ENCODE measurements around the gene DGKB.

The DGKB gene

DNA sequence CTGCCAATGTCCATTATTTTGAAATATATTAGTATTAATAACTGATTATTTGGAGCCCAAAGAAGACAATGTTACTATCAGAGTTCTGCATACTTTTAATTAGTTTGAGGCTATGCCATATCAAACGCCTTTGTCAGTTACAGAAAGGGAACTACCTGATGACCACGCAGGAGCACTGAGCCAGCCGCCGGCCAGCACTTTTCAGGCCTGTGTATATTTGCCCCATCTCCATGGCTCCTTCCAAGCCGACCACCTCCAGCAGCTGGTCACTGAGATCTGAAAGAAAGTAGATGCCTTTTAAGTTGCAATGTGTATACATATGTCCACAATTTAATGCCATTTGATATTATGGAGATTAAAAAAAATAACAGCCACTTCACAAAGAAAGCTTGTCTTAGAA is 724.7 kb downstream of the DGKB start:
- no peak for DNase-seq (ENCODE audit: extremely low read depth in 1 of 2, low read depth in 1 of 2)

- no peak for DNase-seq (ENCODE audit: extremely low read depth in 1 of 2, low read depth in 1 of 2)
Measured at GRCh38 chr7:14170872-14171271, 731.7 kb downstream of the DGKB start.

DNA sequence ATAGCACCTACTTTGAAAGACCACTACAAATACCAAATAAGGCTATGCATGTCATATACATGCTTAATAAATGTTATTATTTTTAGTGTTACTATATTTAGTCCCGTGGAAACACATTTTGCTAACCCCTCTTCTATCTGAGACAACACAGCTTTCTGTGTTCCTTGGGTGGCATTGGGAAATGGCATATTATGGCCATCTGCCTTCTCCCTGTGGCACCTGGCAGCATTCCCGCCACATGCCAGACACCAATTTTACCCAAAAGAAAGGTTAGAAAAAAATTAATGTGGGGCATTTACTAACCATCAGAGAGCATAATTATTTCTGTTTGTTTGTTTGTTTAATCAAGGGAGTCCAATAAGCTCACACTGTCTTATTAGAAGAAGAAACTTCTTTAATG is 744.4 kb downstream of the DGKB start:
- no peak for DNase-seq (ENCODE audit: extremely low read depth in 1 of 2, low read depth in 1 of 2)

DNA sequence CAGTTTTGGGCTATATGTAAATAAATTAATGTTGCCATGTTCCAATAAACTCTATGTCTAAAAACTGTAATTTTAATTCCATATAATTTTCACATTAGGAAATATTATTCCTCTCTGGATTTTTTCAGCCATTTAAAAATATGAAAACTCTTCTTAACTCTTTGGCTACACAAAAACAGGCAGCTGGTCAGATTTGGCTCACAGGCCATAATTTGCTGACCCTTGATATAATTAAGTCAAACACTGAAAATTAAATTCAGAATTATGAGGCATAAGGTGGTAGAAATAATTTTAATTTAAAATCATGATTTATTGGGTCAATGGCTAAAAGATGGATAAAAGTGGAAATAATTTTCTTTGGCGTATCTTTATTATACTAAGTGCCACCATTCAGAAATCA is 746.1 kb downstream of the DGKB start:
- DNase-seq (ENCODE audit: extremely low read depth in 1 of 2, low read depth in 1 of 2): no peak

- DNase-seq (ENCODE audit: extremely low read depth in 1 of 2, low read depth in 1 of 2): no peak
Measured at GRCh38 chr7:14148974-14149373, 753.6 kb downstream of the DGKB start.

GRCh38 chr7:14147532-14147931 is 755.0 kb downstream of the DGKB start:
- DNase-seq (ENCODE audit: extremely low read depth in 1 of 2, low read depth in 1 of 2): no peak

DNA sequence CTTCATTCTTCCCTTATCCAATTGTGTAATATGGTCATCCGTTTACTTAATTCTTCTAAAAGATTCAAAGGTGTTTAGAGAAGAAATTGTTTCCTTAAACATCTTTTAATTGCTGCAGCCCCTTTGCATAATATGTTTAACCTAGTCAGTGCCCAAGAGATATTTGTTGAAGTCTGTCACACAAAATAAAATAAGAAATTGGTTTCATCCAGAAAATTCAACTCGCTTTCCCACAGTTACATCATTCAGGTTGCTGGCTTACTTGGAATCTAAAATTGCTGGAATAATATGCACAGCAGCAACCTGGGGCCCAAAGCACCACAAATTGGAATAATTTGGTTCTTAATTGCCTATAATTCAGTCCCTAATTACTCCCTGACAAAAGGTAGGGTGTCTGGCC is 758.0 kb downstream of the DGKB start:
- DNase-seq (ENCODE audit: extremely low read depth in 1 of 2, low read depth in 1 of 2): no peak

GRCh38 chr7:14144109-14144508 is 758.4 kb downstream of the DGKB start:
- no peak for DNase-seq (ENCODE audit: extremely low read depth in 1 of 2, low read depth in 1 of 2)

DNA sequence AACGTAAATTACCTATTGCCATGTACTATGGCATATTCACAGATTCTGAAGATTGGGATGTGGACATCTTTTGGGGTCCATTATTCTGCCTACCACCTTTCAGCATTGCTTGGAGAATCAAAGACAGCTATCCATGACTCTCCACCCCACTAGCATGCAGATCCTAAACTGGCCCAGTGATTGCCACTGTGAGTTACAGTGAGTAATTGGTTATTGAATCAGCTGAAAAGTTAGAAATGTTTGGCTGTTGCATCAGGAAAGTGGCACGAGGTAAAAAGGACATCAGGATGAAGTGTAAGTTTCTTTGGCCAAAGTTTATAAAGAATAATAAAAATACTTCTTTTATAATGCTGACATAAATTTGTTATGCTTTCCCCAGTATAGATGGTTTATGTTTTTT is 764.9 kb downstream of the DGKB start:
- DNase-seq (ENCODE audit: extremely low read depth in 1 of 2, low read depth in 1 of 2): no peak

DNA sequence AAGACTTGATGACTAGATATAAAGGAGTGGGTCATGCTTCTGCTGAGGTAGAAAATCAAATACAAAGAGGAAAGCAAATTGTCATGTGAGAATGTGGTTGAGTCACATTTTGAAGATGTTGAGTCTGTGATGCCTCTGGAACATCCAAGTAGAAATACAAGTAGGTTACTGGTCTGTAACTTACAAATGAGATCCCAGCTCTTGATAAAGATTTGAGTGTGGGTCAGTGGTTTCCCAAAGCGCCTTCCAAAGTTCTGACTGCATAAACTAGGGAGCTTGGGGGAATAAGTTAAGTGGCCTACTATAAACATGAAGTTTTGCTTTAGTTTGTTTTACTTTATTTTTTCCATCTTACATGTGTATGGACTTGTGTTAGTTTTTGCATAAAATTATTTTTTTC is 768.8 kb downstream of the DGKB start:
- DNase-seq (ENCODE audit: extremely low read depth in 1 of 2, low read depth in 1 of 2): no peak

GRCh38 chr7:14125998-14126397 is 776.6 kb downstream of the DGKB start:
- DNase-seq (ENCODE audit: extremely low read depth in 1 of 2, low read depth in 1 of 2): no peak

DNA sequence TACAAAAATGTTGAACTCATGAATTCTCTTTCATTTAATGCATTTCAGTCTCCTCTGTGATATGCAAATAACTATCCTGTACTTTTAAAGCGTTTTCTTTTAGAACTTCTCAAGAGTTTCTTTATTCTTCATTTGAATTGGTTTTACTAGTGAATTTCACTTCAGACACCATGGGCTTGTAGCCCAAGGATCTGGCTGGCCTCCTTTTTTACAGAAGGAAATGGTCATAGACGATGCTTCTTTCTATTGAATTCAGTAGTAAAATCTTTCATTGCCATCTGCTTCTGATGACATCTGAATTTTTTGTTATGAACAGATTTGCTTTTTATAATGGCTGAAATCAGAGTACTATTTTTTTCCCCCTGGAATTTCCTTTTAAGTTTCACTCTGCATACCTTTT is 777.8 kb downstream of the DGKB start:
- DNase-seq (ENCODE audit: extremely low read depth in 1 of 2, low read depth in 1 of 2): no peak

GRCh38 chr7:14123923-14124322 is 778.6 kb downstream of the DGKB start:
- no peak for DNase-seq (ENCODE audit: extremely low read depth in 1 of 2, low read depth in 1 of 2)

GRCh38 chr7:14115701-14116100 is 786.9 kb downstream of the DGKB start:
- no peak for DNase-seq (ENCODE audit: extremely low read depth in 1 of 2, low read depth in 1 of 2)

DNA sequence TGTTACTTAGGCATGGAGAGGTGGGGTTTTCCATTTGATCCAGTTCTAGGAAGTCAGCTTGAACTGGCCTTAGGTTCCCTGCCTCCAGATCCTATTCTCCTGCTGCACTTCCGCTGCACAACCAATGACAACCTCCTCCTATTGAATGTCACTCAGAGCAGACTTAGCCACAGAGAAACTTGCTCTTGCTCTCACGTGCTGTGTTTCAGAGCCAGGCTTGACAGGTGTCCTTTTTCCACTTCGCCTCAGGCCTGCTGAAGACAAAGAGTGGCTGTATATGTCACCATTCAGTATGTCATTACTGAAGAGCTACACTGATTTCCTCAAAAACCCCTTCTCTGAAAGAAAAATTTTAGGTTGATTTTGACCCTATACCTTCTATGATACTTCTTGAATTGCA is 797.7 kb downstream of the DGKB start:
- no peak for DNase-seq (ENCODE audit: extremely low read depth in 1 of 2, low read depth in 1 of 2)

DNA sequence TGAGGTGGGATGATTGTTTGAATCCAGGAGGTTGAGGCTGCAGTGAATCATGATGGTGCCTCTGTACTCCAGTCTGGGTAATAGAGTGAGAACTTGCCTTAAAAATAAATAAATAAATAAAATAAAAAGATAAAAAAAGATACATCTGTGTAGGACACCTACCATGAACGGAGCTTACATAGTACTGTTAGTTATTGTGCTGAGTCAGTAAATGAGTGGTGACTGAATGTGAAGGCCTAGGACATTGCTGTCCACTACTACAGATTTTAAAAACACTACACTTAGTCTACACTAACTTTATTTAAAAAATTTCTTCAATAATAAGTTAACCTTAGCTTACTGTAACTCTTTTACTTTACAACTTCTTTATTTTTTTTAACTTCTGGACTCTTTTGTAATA is 806.4 kb downstream of the DGKB start:
- DNase-seq (ENCODE audit: extremely low read depth in 1 of 2, low read depth in 1 of 2): no peak

DNA sequence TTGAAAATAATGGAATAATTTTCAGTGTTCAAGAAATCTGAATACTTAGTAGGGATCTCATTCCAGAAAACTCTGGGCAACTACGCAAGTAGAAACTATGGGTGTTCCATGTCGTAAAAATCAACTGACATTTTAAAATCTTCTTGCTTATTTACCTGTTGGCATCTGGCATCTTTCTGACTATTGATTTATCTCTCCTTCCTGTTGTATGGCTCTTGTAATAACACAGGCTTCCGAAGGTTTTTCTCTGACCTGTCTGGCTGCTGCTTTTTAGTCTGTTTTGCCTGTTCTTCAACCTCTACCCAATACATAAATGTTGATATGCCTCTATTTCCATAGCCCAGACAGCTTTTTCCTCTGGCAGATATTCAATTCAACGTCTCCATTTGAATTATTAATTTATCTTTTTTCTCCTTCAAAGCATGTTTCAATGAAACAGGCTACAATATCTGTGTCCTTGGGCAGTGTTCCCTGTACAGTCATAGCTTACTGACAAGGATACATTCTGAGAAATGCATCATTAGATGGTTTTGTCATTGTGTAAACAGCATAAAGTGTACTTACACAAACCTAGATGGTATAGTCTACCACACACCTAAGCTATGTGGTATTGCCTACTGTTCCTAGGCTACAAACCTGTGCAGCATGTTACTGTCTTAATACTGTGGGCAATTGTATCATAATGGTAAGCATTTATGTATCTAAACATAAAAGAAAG is 807.2 kb downstream of the DGKB start:
- no peak for DNase-seq (ENCODE audit: extremely low read depth in 1 of 2, low read depth in 1 of 2)
